HAP-1 (cell line): ENCODE data around the gene MRTO4.
"Not testable (repeated sequence)": the region's sequence is repeated elsewhere in the genome, so short reads cannot be mapped to it uniquely, and the experiment has no call there.

Experiments
- DNase-seq, 2 experiments: peaks; one replicate each; pipeline ENCODE4 v3.0.0-alpha.2; 2016 to 2020; ENCODE audit warnings: low spot score in 2 of 2
- H3K27me3 ChIP-seq: fragments of 250-450 bp; sonication (Bioruptor Pico); 2 replicates; pipeline ENCODE4 v1.5.1; 2020; ENCODE audit warnings: low read depth, mild to moderate bottlenecking, moderate library complexity
- H3K36me3 ChIP-seq: fragments of 250-450 bp; sonication (Bioruptor Pico); replicated peaks from 2 replicates; pipeline ENCODE4 v1.5.1; 2020; ENCODE audit warnings: mild to moderate bottlenecking
- H3K4me1 ChIP-seq: fragments of 250-450 bp; sonication (Bioruptor Pico); 2 replicates; pipeline ENCODE4 v1.5.1; 2020; ENCODE audit warnings: mild to moderate bottlenecking
- H3K4me3 ChIP-seq: fragments of 250-450 bp; sonication (Bioruptor Pico); 2 replicates; pipeline ENCODE4 v1.5.1; 2020; ENCODE audit warnings: mild to moderate bottlenecking, moderate library complexity
- H3K9me3 ChIP-seq: fragments of 250-450 bp; sonication (Bioruptor Pico); 2 replicates; pipeline ENCODE4 v1.5.1; 2020; ENCODE audit warnings: mild to moderate bottlenecking, moderate library complexity
- in situ Hi-C: fragments of 300-500 bp; cut with MboI; formaldehyde crosslinking; loops from 3 replicates; pipeline ENCODE4 v1.14.3; 2020; ENCODE audit warnings: low sequenced_read_pairs, inconsistent platforms, mixed read lengths

Gene MRTO4

GRCh38 chr1:19300211-19300610, 48.6 kb downstream of the MRTO4 start:
- Histone ChIP-seq H3K9me3 (no peaks in the 10 kb centered on the region), H3K4me1 (no peaks in the 10 kb centered on the region), H3K27me3 (no peaks in the 10 kb centered on the region), H3K4me3 (no peak overlapping the region), H3K36me3 (peaks cover 22% of the 10 kb centered on the region)
- DNase-seq, result no peak
- in situ Hi-C loops, result no loop called here

DNA sequence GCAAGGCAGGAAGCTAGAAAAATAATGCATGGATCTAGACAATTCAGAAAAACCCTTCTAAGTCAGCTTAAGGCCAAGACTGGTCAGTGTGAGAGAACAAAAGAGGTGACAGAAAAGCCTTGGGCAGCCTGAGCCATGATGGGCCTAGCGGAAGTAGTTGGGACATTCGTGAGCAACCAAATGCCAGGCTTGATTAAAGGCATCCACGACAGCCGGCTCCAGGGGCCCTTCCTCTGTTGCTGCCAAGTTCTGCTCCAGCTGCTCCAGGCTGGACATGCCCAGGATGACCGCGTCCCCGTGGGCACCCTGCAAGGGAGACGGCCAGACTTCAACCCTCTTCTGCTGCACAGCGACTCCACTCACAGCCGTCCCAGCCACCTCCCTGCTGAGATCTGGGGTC, 52.5 kb downstream of the MRTO4 start:
- H3K27me3 ChIP-seq, in situ Hi-C loops, H3K4me3 ChIP-seq, DNase-seq, H3K4me1 ChIP-seq, H3K9me3 ChIP-seq: not testable (repeated sequence)
- H3K36me3 ChIP-seq, result peaks cover 51% of the 10 kb centered on the region

- DNase-seq, result no peak
- peaks cover 3% of the 10 kb centered on the region for H3K4me1 ChIP-seq
These were observed 54.3 kb downstream of the MRTO4 start for GRCh38 chr1:19305880-19306279.

GRCh38 chr1:19306941-19307340, 55.3 kb downstream of the MRTO4 start:
- H3K36me3 ChIP-seq, result peaks cover 54% of the 10 kb centered on the region
- in situ Hi-C loops, result no loop called here

More at GRCh38 chr1:19305880-19306279, 54.3 kb downstream of the MRTO4 start:
- peaks cover 54% of the 10 kb centered on the region for H3K36me3 ChIP-seq
- no peaks in the 10 kb centered on the region for H3K9me3 ChIP-seq
- in situ Hi-C loops, result no loop called here
- no peaks in the 10 kb centered on the region for H3K27me3 ChIP-seq
- H3K4me3 ChIP-seq, result no peak overlapping the region

GRCh38 chr1:19307794-19308508, 56.3 kb downstream of the MRTO4 start:
- in situ Hi-C loops, result no loop called here
- no peaks in the 10 kb centered on the region for H3K27me3 ChIP-seq
- peaks cover 48% of the 10 kb centered on the region for H3K36me3 ChIP-seq
- H3K4me3 ChIP-seq, result no peak overlapping the region
- H3K9me3 ChIP-seq, result no peaks in the 10 kb centered on the region
- H3K4me1 ChIP-seq, result peaks cover 5% of the 10 kb centered on the region
- DNase-seq, result no peak

More at GRCh38 chr1:19306941-19307340, 55.3 kb downstream of the MRTO4 start:
- no peaks in the 10 kb centered on the region for H3K27me3 ChIP-seq
- H3K9me3 ChIP-seq, result no peaks in the 10 kb centered on the region
- no peak overlapping the region for H3K4me3 ChIP-seq
- no peak for DNase-seq
- peaks cover 4% of the 10 kb centered on the region for H3K4me1 ChIP-seq

DNA sequence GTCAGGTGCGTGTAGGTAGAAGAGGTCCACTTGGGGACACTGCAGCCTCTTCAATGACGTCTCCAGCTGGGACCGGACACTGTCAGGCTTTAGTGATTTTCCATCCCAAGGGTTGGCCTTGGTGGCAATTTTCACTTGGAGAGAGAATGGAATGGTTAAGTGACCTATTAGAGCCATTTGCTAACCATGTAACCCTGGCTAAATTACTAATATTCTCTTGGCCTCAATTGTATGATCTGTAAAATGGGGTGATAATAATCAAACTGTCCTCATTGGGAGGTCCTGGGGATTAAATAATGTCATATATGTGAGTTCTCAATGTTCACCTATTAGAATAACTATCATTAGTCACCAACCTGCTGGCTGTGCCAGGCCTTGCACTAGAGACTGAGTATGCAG, 56.9 kb downstream of the MRTO4 start:
- DNase-seq, result no peak
- Histone ChIP-seq H3K9me3 (no peaks in the 10 kb centered on the region), H3K4me1 (peaks cover 5% of the 10 kb centered on the region), H3K36me3 (peaks cover 43% of the 10 kb centered on the region), H3K27me3 (no peaks in the 10 kb centered on the region), H3K4me3 (no peak overlapping the region)
- in situ Hi-C loops, result no loop called here

DNA sequence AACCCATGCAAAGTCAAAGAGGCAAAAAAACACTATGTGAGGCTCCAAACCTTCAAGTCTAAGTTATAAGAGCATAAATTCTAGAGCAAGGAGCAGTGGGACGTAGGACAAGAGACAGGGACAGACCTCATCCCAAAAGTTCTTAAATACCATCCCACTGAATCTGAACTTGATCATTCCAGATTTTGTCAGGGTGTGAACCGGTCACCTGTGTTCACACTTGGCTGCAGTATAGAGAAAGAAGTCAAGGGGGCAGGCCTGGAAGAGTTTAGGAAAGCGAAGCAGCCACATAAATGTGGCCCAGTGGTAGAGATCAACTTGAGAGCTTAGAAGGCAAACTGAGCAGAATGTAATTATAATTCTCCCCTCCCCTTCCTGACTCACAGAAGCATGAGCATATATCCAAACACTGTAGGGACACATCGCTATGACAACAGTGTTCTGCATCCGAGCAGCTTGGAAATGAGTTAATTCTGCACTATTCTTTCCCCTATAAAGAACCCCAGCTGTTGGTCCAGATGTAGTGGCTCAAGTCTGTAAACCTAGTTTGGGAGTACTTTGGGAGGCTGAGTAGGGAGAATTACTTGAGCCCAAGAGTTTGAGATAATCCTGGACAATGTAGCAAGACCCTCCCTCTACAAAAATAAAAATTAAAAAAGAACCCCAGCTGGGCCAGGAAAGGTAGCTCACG, 57.7 kb downstream of the MRTO4 start:
- in situ Hi-C loops, result no loop called here
- H3K9me3 ChIP-seq, result no peaks in the 10 kb centered on the region
- H3K4me3 ChIP-seq, result no peak overlapping the region
- H3K36me3 ChIP-seq, result peaks cover 36% of the 10 kb centered on the region
- peaks cover 5% of the 10 kb centered on the region for H3K4me1 ChIP-seq
- DNase-seq, result no peak
- H3K27me3 ChIP-seq, result no peaks in the 10 kb centered on the region
